ENCODE results near the gene GAD1. TPM values are rescaled to one million over a fixed set of nuclear protein-coding genes. Genes with fewer than 3 reads are reported as not detected.

GAD1 gene
- total RNA-seq, 2 experiments from 2014 or later: not detected

- Histone ChIP-seq H3K27ac (ENCODE audit: low read depth, low read length, poor library complexity, severe bottlenecking) (no peak overlapping the region), H2AFZ (ENCODE audit: low read length) (no peak overlapping the region), H3K79me2 (ENCODE audit: insufficient read depth, low read depth, low read length) (no peaks in the 10 kb centered on the region), H3K4me2 (ENCODE audit: low read length) (no peak overlapping the region), H4K20me1 (ENCODE audit: insufficient read depth, low read length) (no peaks in the 10 kb centered on the region), H3K36me3 (ENCODE audit: insufficient read depth, low read length) (no peaks in the 10 kb centered on the region), H3K4me1 (ENCODE audit: insufficient read depth, low read length, poor library complexity, severe bottlenecking) (no peaks in the 10 kb centered on the region), H3K4me3 (ENCODE audit: low read depth, low read length, poor library complexity, severe bottlenecking) (no peak overlapping the region), H3K9me2 (ENCODE audit: insufficient read depth, low read length) (no peaks in the 10 kb centered on the region), H3K9me3 (ENCODE audit: low read length) (0 out of 2 replicates have a peak, but pooled peaks cover under 1% of the 10 kb centered on the region)
- BruUV-seq (replicated peaks): no TSS peak
- POLR2A ChIA-PET: interaction anchor here (1.2 kb wide), 1 partner anchor 505 kb away, joined by 3 read pairs; no protein-coding TSS in a partner anchor
- no peak for DNase-seq (ENCODE audit: low spot score)
- TF ChIP-seq CTCF (conservative IDR thresholded peaks at IDR 0.05; ENCODE audit: low read length): no peak
- no peak for TF ChIP-seq EZH2phosphoT487 (IDR thresholded peaks at IDR 0.05; ENCODE audit: borderline replicate concordance, low read depth, low read length)
- intact Hi-C loops (cut with micrococcal nuclease; ENCODE audit: unreplicated experiment): no loop called here
- CTCF ChIA-PET (ENCODE audit: unreplicated experiment): no interaction called here
These were observed 89.2 kb downstream of the GAD1 start for GRCh38 chr2:170905864-170906263.

Small RNA genes lying within 50 kb of the gene (small RNA-seq; reads per million reads assigned to genes)
- not detected for gene RF00019

Other genes starting within 250 kb of the GAD1 start
- not detected in 2 replicates for gene SP5, start 101.5 kb upstream of the GAD1 start, total RNA-seq (2014; rRNA removed; shearing (Covaris generic))
- gene SP5, start 101.5 kb upstream of the GAD1 start, total RNA-seq (2022): not detected in 2 replicates
- not detected in 2 replicates for gene ERICH2, start 46.5 kb upstream of the GAD1 start, total RNA-seq (2014; rRNA removed; shearing (Covaris generic))
- not detected in 2 replicates for gene ERICH2, start 46.5 kb upstream of the GAD1 start, total RNA-seq (2022)
- 30.7 and 44.2 TPM in 2 replicates for gene GORASP2, start 112.4 kb downstream of the GAD1 start, total RNA-seq (2014; rRNA removed; shearing (Covaris generic))
- gene GORASP2, start 112.4 kb downstream of the GAD1 start, total RNA-seq (2022): 84.8 and 94.3 TPM in 2 replicates

Data from OCI-LY7 (cell line).